ENCODE data around the gene CWF19L1. TPM values are rescaled to one million over a fixed set of nuclear protein-coding genes. Genes with fewer than 3 reads are reported as not detected.

CWF19L1 gene
- total and polyA plus RNA-seq, 2 experiments from 2014 or later, result 14.3 to 17.7 TPM

GRCh38 chr10:100184426-100184825 is 83.0 kb downstream of the CWF19L1 start:
- Histone ChIP-seq H3K27me3 (no peaks in the 10 kb centered on the region), H3K4me1 (ENCODE audit: low read depth) (peaks cover 13% of the 10 kb centered on the region), H3K27ac (peak overlapping the region; percentile 13), H3K36me3 (peaks cover 15% of the 10 kb centered on the region), H3K9me3 (ENCODE audit: low read depth) (no peaks in the 10 kb centered on the region), H3K4me3 (peak overlapping the region; percentile 56)
- TF ChIP-seq, protein P1, sequence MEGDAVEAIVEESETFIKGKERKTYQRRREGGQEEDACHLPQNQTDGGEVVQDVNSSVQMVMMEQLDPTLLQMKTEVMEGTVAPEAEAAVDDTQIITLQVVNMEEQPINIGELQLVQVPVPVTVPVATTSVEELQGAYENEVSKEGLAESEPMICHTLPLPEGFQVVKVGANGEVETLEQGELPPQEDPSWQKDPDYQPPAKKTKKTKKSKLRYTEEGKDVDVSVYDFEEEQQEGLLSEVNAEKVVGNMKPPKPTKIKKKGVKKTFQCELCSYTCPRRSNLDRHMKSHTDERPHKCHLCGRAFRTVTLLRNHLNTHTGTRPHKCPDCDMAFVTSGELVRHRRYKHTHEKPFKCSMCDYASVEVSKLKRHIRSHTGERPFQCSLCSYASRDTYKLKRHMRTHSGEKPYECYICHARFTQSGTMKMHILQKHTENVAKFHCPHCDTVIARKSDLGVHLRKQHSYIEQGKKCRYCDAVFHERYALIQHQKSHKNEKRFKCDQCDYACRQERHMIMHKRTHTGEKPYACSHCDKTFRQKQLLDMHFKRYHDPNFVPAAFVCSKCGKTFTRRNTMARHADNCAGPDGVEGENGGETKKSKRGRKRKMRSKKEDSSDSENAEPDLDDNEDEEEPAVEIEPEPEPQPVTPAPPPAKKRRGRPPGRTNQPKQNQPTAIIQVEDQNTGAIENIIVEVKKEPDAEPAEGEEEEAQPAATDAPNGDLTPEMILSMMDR (IDR thresholded peaks at IDR 0.05; ENCODE audit: low read depth, low read length), result no peak
- DNase-seq (ENCODE audit: low read depth in 1 of 2, low spot score in 1 of 2), result no peak

GRCh38 chr10:100183481-100183880 is 84.0 kb downstream of the CWF19L1 start:
- Histone ChIP-seq H3K27ac (no peak overlapping the region), H3K4me1 (ENCODE audit: low read depth) (peaks cover 13% of the 10 kb centered on the region), H3K9me3 (ENCODE audit: low read depth) (no peaks in the 10 kb centered on the region), H3K36me3 (peaks cover 8% of the 10 kb centered on the region), H3K27me3 (no peaks in the 10 kb centered on the region), H3K4me3 (no peak overlapping the region)
- TF ChIP-seq, protein P1 (IDR thresholded peaks at IDR 0.05; ENCODE audit: low read depth, low read length), result no peak
- no peak for DNase-seq (ENCODE audit: low read depth in 1 of 2, low spot score in 1 of 2)

DNA sequence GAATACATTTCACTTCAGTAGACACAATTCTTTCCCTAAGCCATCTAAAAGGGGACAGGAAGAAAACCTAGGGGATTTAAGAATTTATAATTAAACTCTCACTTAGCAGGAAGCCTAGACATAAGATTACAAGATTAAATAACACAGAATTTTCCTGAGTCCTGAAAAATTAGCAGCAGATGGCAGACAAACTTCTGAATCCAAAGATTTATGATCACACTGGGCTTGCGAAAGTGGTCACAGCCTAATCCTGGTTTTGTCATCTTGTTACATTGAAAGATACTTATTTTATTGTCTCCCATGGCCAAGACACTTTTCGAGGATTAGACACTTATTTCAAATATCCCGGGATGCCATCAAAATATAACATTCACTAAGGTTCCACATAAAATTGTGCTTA is 84.5 kb downstream of the CWF19L1 start:
- H3K27me3 ChIP-seq, result no peaks in the 10 kb centered on the region
- peaks cover 13% of the 10 kb centered on the region for H3K4me1 ChIP-seq (ENCODE audit: low read depth)
- DNase-seq (ENCODE audit: low read depth in 1 of 2, low spot score in 1 of 2), result no peak
- H3K36me3 ChIP-seq, result peaks cover 8% of the 10 kb centered on the region
- TF ChIP-seq, protein P1 (IDR thresholded peaks at IDR 0.05; ENCODE audit: low read depth, low read length), result no peak
- H3K4me3 ChIP-seq, result no peak overlapping the region
- H3K27ac ChIP-seq, result no peak overlapping the region
- H3K9me3 ChIP-seq (ENCODE audit: low read depth), result no peaks in the 10 kb centered on the region

Other genes starting within 250 kb of the CWF19L1 start
- not detected in 2 replicates for gene CPN1, start 185.8 kb downstream of the CWF19L1 start, total RNA-seq
- not detected in 2 replicates for gene CPN1, start 185.8 kb downstream of the CWF19L1 start, polyA plus RNA-seq
- 7.9 and 12.9 TPM in 2 replicates for gene ERLIN1, start 81.6 kb downstream of the CWF19L1 start, total RNA-seq
- gene ERLIN1, start 81.6 kb downstream of the CWF19L1 start, polyA plus RNA-seq, result 14.5 and 15.4 TPM in 2 replicates
- 5.7 and 6.0 TPM in 2 replicates for gene CHUK, start 38.0 kb downstream of the CWF19L1 start, total RNA-seq
- 5.6 and 11.0 TPM in 2 replicates for gene CHUK, start 38.0 kb downstream of the CWF19L1 start, polyA plus RNA-seq
- 14.7 and 22.1 TPM in 2 replicates for gene BLOC1S2, start 19.0 kb upstream of the CWF19L1 start, total RNA-seq
- gene BLOC1S2, start 19.0 kb upstream of the CWF19L1 start, polyA plus RNA-seq, result 32.5 and 52.0 TPM in 2 replicates
- not detected in 2 replicates for gene PKD2L1, start 62.6 kb upstream of the CWF19L1 start, total RNA-seq
- gene PKD2L1, start 62.6 kb upstream of the CWF19L1 start, polyA plus RNA-seq, result not detected in 2 replicates
- gene SCD, start 79.6 kb upstream of the CWF19L1 start, total RNA-seq, result 149 and 275 TPM in 2 replicates
- 136 and 246 TPM in 2 replicates for gene SCD, start 79.6 kb upstream of the CWF19L1 start, polyA plus RNA-seq
- gene WNT8B, start 195.4 kb upstream of the CWF19L1 start, total RNA-seq, result 0.07 TPM in 1 of 2 replicates, not detected in the other
- gene WNT8B, start 195.4 kb upstream of the CWF19L1 start, polyA plus RNA-seq, result not detected in 2 replicates

All from cardiac muscle cell (in vitro differentiated cells and primary cell).